ENCODE results near the gene NLK. TPM values are rescaled to one million over a fixed set of nuclear protein-coding genes. Genes with fewer than 3 reads are reported as not detected.

The NLK gene
- total and polyA plus RNA-seq, 7 donors: 9.3 to 17.1 (median 15.0) TPM

- no peak overlapping the region for H3K4me3 ChIP-seq
- 92% methylated on average over 4 of the region's 4 CpGs for WGBS, 2 donors
- DNase-seq: no peak
- H3K9me3 ChIP-seq: no peaks in the 10 kb centered on the region
- TF ChIP-seq POLR2A (IDR thresholded peaks at IDR 0.05) (no peak), POLR2AphosphoS5 (IDR thresholded peaks at IDR 0.05) (no peak), EP300 (IDR thresholded peaks at IDR 0.05) (no peak)
- TF ChIP-seq, protein P1, sequence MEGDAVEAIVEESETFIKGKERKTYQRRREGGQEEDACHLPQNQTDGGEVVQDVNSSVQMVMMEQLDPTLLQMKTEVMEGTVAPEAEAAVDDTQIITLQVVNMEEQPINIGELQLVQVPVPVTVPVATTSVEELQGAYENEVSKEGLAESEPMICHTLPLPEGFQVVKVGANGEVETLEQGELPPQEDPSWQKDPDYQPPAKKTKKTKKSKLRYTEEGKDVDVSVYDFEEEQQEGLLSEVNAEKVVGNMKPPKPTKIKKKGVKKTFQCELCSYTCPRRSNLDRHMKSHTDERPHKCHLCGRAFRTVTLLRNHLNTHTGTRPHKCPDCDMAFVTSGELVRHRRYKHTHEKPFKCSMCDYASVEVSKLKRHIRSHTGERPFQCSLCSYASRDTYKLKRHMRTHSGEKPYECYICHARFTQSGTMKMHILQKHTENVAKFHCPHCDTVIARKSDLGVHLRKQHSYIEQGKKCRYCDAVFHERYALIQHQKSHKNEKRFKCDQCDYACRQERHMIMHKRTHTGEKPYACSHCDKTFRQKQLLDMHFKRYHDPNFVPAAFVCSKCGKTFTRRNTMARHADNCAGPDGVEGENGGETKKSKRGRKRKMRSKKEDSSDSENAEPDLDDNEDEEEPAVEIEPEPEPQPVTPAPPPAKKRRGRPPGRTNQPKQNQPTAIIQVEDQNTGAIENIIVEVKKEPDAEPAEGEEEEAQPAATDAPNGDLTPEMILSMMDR (IDR thresholded peaks at IDR 0.05): no peak
- no peak overlapping the region for H3K27ac ChIP-seq
- no peaks in the 10 kb centered on the region for H3K4me1 ChIP-seq
- intact Hi-C loops (cut with DNase I): no loop called here
- H3K36me3 ChIP-seq: no peaks in the 10 kb centered on the region
- peaks cover under 1 to 8% (median 6%) of the 10 kb centered on the region in 3 donors for H3K27me3 ChIP-seq
Observed at GRCh38 chr17:28221751-28222414, 179.4 kb downstream of the NLK start.

- Histone ChIP-seq H3K4me3 (no peak overlapping the region), H3K36me3 (no peaks in the 10 kb centered on the region), H3K4me1 (peaks cover 0 to 13% (median 12%) of the 10 kb centered on the region in 4 donors), H3K27ac (no peak overlapping the region), H3K27me3 (peaks cover 19 to 41% (median 40%) of the 10 kb centered on the region in 3 donors), H3K9me3 (no peaks in the 10 kb centered on the region)
- 83 to 95% methylated on average over 3 of the region's 3 CpGs for WGBS, 2 donors
- intact Hi-C loops (cut with DNase I): no loop called here
- DNase-seq: no peak
- TF ChIP-seq POLR2AphosphoS5 (IDR thresholded peaks at IDR 0.05) (no peak), POLR2A (IDR thresholded peaks at IDR 0.05) (no peak)
- TF ChIP-seq, protein P1 (IDR thresholded peaks at IDR 0.05): no peak
Observed at GRCh38 chr17:28225271-28225670, 182.8 kb downstream of the NLK start.

DNA sequence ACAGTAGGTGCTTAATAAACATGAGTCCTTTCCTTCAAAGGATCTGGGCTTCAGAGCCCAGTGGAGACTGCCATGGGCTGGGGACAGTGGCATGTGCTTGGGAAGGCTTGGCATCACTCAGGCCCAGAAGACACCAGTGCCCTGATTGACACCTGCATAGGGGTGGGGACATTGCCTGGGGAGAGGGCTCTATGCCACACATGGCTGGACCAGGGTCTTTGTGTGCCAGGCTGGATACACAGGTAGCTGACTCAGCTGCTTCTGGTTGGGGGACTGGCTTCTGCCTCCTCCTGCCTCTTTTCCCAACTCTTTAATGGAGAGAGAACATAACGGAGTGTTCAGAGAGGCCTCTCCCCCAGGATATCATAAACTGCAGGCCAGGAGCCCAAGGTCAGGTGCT is 183.4 kb downstream of the NLK start:
- TF ChIP-seq, protein P1 (IDR thresholded peaks at IDR 0.05): no peak
- TF ChIP-seq EP300 (IDR thresholded peaks at IDR 0.05) (no peak), POLR2AphosphoS5 (IDR thresholded peaks at IDR 0.05) (no peak), POLR2A (IDR thresholded peaks at IDR 0.05) (no peak)
- intact Hi-C loops (cut with DNase I): no loop called here
- H3K27me3 ChIP-seq: peaks cover 19 to 43% (median 40%) of the 10 kb centered on the region in 3 donors
- H3K4me1 ChIP-seq: peaks cover 0 to 13% (median 12%) of the 10 kb centered on the region in 4 donors
- H3K27ac ChIP-seq: no peak overlapping the region
- H3K9me3 ChIP-seq: no peaks in the 10 kb centered on the region
- DNase-seq: no peak
- no peak overlapping the region for H3K4me3 ChIP-seq
- 31 to 64% methylated on average over 1 of the region's 1 CpG for WGBS, 2 donors
- H3K36me3 ChIP-seq: no peaks in the 10 kb centered on the region

DNA sequence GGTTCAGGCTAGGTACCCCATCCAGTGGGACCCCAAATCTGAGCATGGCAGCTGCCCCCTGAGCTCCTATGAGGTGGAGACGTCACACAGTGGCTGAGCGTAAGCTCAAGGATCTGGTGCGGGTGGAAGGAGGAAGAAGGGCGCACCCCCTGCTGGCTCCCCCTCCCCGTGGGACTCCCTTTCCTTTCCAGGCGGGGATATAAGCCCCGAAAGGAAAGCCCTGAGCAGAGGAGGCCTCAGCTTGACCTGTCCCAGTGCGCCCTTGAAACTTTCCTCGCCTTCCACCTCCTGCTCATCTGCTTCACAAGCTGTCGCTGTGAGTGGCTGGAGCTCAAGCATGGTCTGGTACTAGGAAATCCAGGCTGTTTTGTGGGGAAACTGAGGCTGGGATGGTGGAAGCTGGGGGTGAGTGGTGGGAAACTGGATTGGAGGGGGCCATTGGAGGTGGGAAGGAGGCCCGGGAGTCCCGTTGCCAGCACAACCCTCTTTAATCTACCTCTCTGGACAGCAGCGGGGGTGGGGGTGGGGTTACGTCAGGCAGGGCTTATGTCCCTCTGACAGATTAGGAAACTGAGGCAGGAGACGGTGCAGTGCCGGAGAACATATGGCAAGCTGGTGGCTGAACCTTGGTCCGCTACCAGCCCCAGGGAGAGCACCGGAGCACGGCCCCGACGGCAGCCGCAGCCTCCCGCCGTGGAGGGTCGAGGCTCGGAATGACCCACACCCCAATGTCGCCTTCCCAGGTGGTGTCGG is 184.3 kb downstream of the NLK start:
- no peaks in the 10 kb centered on the region for H3K36me3 ChIP-seq
- 71 to 86% methylated on average over 28 of the region's 28 CpGs for whole genome bisulfite sequencing, 2 donors
- H3K27me3 ChIP-seq: peaks cover 19 to 47% (median 40%) of the 10 kb centered on the region in 3 donors
- H3K4me3 ChIP-seq: no peak overlapping the region
- intact Hi-C loops (cut with DNase I): no loop called here
- H3K9me3 ChIP-seq: no peaks in the 10 kb centered on the region
- peaks cover 0 to 13% (median 12%) of the 10 kb centered on the region in 4 donors for H3K4me1 ChIP-seq
- DNase-seq: no peak
- no peak for TF ChIP-seq POLR2AphosphoS5 (IDR thresholded peaks at IDR 0.05)
- TF ChIP-seq POLR2A (IDR thresholded peaks at IDR 0.05): no peak
- TF ChIP-seq EP300 (IDR thresholded peaks at IDR 0.05): no peak
- TF ChIP-seq, protein P1 (IDR thresholded peaks at IDR 0.05): no peak
- no peak overlapping the region for H3K27ac ChIP-seq

Measured in sigmoid colon (tissue), 7 donors.